ENCODE results near the gene TMEM116. TPM values are rescaled to one million over a fixed set of nuclear protein-coding genes. Genes with fewer than 3 reads are reported as not detected.

Gene TMEM116
- total and polyA plus RNA-seq, 11 donors: 19.6 to 63.6 (median 43.0) TPM

DNA sequence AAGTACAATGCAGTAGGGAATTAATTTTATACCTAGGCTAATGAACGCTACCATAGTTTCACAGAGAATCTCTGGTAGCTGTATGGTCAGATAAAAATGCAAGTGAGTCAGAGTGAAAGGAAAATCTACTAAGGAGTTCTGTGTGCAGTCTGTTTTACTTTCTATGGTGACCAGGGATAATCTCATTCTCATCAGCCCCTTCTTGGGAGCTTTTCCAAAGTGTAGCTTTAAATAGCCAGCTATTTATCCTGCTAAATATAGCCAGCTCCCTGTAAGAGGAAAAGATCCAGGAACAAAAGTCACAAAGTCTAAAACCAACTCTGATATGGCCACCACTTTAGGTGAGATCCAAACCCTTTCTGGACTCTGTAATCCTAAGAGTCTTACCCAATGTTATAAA, 75.5 kb downstream of the TMEM116 start:
- WGBS, 4 donors: 49 to 61% (median 50%) methylated on average over 1 of the region's 1 CpG
- Histone ChIP-seq H3K36me3 (peaks cover 0 to 10% (median 5%) of the 10 kb centered on the region in 9 donors), H3K4me1 (peaks cover 0 to 29% (median 11%) of the 10 kb centered on the region in 12 donors), H3K27ac (peak overlapping the region; percentile 20 to 89 (median 77)), H3K27me3 (no peaks in the 10 kb centered on the region), H3K9me3 (no peaks in the 10 kb centered on the region), H3K4me3 (no peak overlapping the region)
- DNase-seq (no peak), ATAC-seq (peak; percentile 76 to 92 (median 88))
- no peak for TF ChIP-seq POLR2A (IDR thresholded peaks at IDR 0.05)
- TF ChIP-seq, protein P1, sequence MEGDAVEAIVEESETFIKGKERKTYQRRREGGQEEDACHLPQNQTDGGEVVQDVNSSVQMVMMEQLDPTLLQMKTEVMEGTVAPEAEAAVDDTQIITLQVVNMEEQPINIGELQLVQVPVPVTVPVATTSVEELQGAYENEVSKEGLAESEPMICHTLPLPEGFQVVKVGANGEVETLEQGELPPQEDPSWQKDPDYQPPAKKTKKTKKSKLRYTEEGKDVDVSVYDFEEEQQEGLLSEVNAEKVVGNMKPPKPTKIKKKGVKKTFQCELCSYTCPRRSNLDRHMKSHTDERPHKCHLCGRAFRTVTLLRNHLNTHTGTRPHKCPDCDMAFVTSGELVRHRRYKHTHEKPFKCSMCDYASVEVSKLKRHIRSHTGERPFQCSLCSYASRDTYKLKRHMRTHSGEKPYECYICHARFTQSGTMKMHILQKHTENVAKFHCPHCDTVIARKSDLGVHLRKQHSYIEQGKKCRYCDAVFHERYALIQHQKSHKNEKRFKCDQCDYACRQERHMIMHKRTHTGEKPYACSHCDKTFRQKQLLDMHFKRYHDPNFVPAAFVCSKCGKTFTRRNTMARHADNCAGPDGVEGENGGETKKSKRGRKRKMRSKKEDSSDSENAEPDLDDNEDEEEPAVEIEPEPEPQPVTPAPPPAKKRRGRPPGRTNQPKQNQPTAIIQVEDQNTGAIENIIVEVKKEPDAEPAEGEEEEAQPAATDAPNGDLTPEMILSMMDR (IDR thresholded peaks at IDR 0.05): no peak
- intact Hi-C loops (cut with DNase I): no loop called here

DNA sequence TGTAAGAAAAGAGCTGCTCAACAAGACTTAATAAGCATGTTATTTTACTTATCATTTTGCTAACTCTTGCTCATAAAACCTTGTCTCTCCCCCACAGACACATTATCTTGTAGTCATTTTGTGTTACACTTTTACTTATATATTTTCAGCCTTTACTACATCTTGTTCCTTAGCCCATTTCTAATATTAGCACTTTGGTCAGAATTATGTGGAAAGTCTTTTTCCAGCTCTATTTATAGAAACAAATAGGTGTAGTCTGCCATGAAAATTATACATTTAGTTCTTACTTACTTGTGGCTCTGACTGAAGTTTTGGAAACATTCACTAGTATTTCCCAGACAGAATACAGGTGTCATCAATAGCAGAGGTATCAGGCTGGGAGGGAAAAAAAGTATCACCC, 76.1 kb downstream of the TMEM116 start:
- TF ChIP-seq POLR2A (IDR thresholded peaks at IDR 0.05): no peak
- TF ChIP-seq, protein P1 (IDR thresholded peaks at IDR 0.05): no peak
- intact Hi-C loops (cut with DNase I): no loop called here
- peaks cover 0 to 16% (median 10%) of the 10 kb centered on the region in 9 donors for H3K36me3 ChIP-seq
- no peak for DNase-seq
- H3K9me3 ChIP-seq: no peaks in the 10 kb centered on the region
- peaks cover 0 to 29% (median 11%) of the 10 kb centered on the region in 12 donors for H3K4me1 ChIP-seq
- H3K4me3 ChIP-seq: no peak overlapping the region
- ATAC-seq: peak in 1 of 4 donors; percentile 19
- H3K27me3 ChIP-seq: no peaks in the 10 kb centered on the region
- H3K27ac ChIP-seq: peak overlapping the region; percentile 20 to 89 (median 77)

GRCh38 chr12:111932241-111932640, 80.7 kb downstream of the TMEM116 start:
- Histone ChIP-seq H3K36me3 (peaks cover 0 to 25% (median 17%) of the 10 kb centered on the region in 9 donors), H3K4me3 (no peak overlapping the region), H3K9me3 (no peaks in the 10 kb centered on the region), H3K27ac (no peak overlapping the region), H3K4me1 (peaks cover 0 to 22% (median 9%) of the 10 kb centered on the region in 12 donors), H3K27me3 (no peaks in the 10 kb centered on the region)
- ATAC-seq (no peak), DNase-seq (no peak)
- WGBS, 4 donors: 93 to 95% (median 94%) methylated on average over 5 of the region's 5 CpGs
- intact Hi-C loops (cut with DNase I): no loop called here
- TF ChIP-seq POLR2A (IDR thresholded peaks at IDR 0.05): no peak
- TF ChIP-seq, protein P1 (IDR thresholded peaks at IDR 0.05): no peak

- H3K4me3 ChIP-seq: no peak overlapping the region
- no peak for TF ChIP-seq POLR2A (IDR thresholded peaks at IDR 0.05)
- TF ChIP-seq, protein P1 (IDR thresholded peaks at IDR 0.05): no peak
- H3K27me3 ChIP-seq: no peaks in the 10 kb centered on the region
- H3K36me3 ChIP-seq: peaks cover 0 to 17% (median 10%) of the 10 kb centered on the region in 9 donors
- WGBS, 4 donors: 85 to 94% (median 89%) methylated on average over 5 of the region's 5 CpGs
- no peaks in the 10 kb centered on the region for H3K9me3 ChIP-seq
- peaks cover 0 to 8% (median 0%) of the 10 kb centered on the region in 12 donors for H3K4me1 ChIP-seq
- DNase-seq (no peak), ATAC-seq (no peak)
- no peak overlapping the region for H3K27ac ChIP-seq
- intact Hi-C loops (cut with DNase I): no loop called here
Measured at GRCh38 chr12:111927346-111927745, 85.6 kb downstream of the TMEM116 start.

Measured in heart left ventricle (tissue), 16 donors.